Measurements from ENCODE around the gene C16orf89.

DNA sequence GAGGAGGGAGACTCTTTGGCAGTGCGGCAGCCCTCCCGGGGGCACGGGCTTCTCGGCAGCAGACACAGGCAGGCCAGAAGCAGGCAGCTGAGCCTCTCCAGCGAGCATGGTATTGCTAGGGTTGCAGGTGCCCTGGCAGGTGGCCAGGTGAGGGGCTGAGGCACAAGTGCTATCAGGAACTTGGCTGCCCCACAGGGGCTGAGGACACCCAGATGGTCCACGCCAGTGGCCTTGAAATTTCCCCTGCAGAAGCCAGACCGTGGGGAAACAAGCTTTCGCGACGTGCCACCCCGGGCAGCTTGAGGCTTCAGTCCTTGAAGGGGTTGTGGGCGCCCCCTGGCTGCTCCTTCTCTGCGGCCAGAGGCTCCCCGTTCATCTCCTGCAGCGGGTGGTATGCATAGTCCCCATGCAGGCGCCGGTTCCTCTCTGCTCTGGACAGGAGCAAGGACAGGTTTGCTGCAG, 40.6 kb downstream of the C16orf89 start:
- TF ChIP-seq CTCF (IDR thresholded peaks at IDR 0.05) (no peak), EZH2 (IDR thresholded peaks at IDR 0.05; ENCODE audit: borderline replicate concordance, insufficient read depth, low read depth, low read length, poor library complexity, severe bottlenecking) (no peak)

Data from B cell (primary cell).